H1 (cell line): ENCODE data around the gene ATP9B.

ENCODE experiments used
- CREB1 ChIP-seq: IDR thresholded peaks from 2 replicates; pipeline ENCODE4 v1.6.1; 2012; ENCODE audit warnings: inconsistent platforms
- CTCF ChIP-seq, 3 experiments: IDR thresholded peaks; 1 replicate in 2 of 3; 2 replicates in 1 of 3; pipeline versions ENCODE4 v1.5.1 to v1.6.1; 2011; ENCODE audit warnings: low read length in 3 of 3, mild to moderate bottlenecking in 3 of 3, inconsistent platforms in 2 of 3, low read depth in 1 of 3, moderate library complexity in 1 of 3; ENCODE audit not compliant: insufficient read depth in 1 of 3; ENCODE audit errors: control extremely low read depth in 1 of 3
- KDM4A ChIP-seq: IDR thresholded peaks from one replicate; pipeline ENCODE4 v1.7.1; 2012; ENCODE audit warnings: low read depth, mild to moderate bottlenecking, moderate library complexity, low read length, inconsistent platforms; ENCODE audit not compliant: severe bottlenecking
- NRF1 ChIP-seq: IDR thresholded peaks from 2 replicates; pipeline ENCODE4 v1.6.1; 2011; ENCODE audit warnings: mild to moderate bottlenecking, low read depth, low read length, improper control_type of control experiment
- PHF8 ChIP-seq: fragments of 200-600 bp; sonication (generic); conservative IDR thresholded peaks from 2 replicates; pipeline ENCODE4 v1.7.1; 2012; ENCODE audit warnings: low read depth, mild to moderate bottlenecking, inconsistent platforms, low read length, moderate library complexity
- POLR2A ChIP-seq, 2 experiments: IDR thresholded peaks; 1 replicate in 1 of 2; 2 replicates in 1 of 2; pipeline ENCODE4 v1.6.1; 2011; ENCODE audit warnings: low read depth in 2 of 2, low read length in 2 of 2, mild to moderate bottlenecking in 2 of 2; ENCODE audit errors: control extremely low read depth in 1 of 2
- POLR2AphosphoS5 ChIP-seq: IDR thresholded peaks from 2 replicates; pipeline ENCODE4 v1.6.1; 2011; ENCODE audit warnings: low read depth, low read length
- SAP30 ChIP-seq: fragments of 300-600 bp; sonication (generic); IDR thresholded peaks from 2 replicates; pipeline ENCODE4 v1.7.1; 2012; ENCODE audit warnings: low read length, moderate library complexity, mild to moderate bottlenecking, inconsistent platforms; ENCODE audit not compliant: insufficient read depth, insufficient replicate concordance
- TCF12 ChIP-seq: IDR thresholded peaks from 2 replicates; pipeline ENCODE4 v1.6.1; 2011; ENCODE audit warnings: low read depth, mild to moderate bottlenecking, low read length
- TEAD4 ChIP-seq: IDR thresholded peaks from 2 replicates; pipeline ENCODE4 v1.6.1; 2012; ENCODE audit warnings: low read depth, low read length, inconsistent platforms, mixed read lengths
- USF2 ChIP-seq: IDR thresholded peaks from 2 replicates; pipeline ENCODE4 v1.6.1; 2011; ENCODE audit warnings: low read length, improper control_type of control experiment

- TF ChIP-seq PHF8, result no peak
- TF ChIP-seq USF2, result no peak
- TF ChIP-seq TEAD4, result no peak
- TF ChIP-seq CTCF (IDR thresholded peaks at IDR 0.05; ENCODE audit: control extremely low read depth in 1 of 3, insufficient read depth in 1 of 3, low read depth in 1 of 3, low read length in 3 of 3), result no peak
- no peak for TF ChIP-seq POLR2A (IDR thresholded peaks at IDR 0.05; ENCODE audit: control extremely low read depth in 1 of 2, low read depth in 2 of 2, low read length in 2 of 2)
- TF ChIP-seq NRF1, result no peak
- no peak for TF ChIP-seq TCF12
- TF ChIP-seq SAP30, result no peak
- no peak for TF ChIP-seq CREB1
- no peak for TF ChIP-seq KDM4A
- TF ChIP-seq POLR2AphosphoS5, result no peak
Measured at GRCh38 chr18:79383388-79384056, 314.3 kb downstream of the ATP9B start.
